GM12892 (cell line): ENCODE results near the gene PRPF4.

Experiments used
- POLR2A ChIP-seq: IDR thresholded peaks from 2 replicates; pipeline ENCODE4 v1.6.1; 2011; ENCODE audit warnings: low read depth, low read length, control low read depth
- POLR2AphosphoS5 ChIP-seq: IDR thresholded peaks from 2 replicates; pipeline ENCODE4 v1.6.1; 2011; ENCODE audit warnings: low read depth, low read length, control low read depth
- TAF1 ChIP-seq: IDR thresholded peaks from 2 replicates; pipeline ENCODE4 v1.6.1; 2011; ENCODE audit warnings: low read depth, mild to moderate bottlenecking, control low read depth, low read length, borderline replicate concordance

GRCh38 chr9:113241161-113241560, 34.3 kb upstream of the PRPF4 start:
- no peak for TF ChIP-seq POLR2AphosphoS5
- TF ChIP-seq POLR2A, result no peak
- no peak for TF ChIP-seq TAF1
